Adrenal gland (tissue), 12 donors: ENCODE data around the gene HIVEP1. TPM values are rescaled to one million over a fixed set of nuclear protein-coding genes. Genes with fewer than 3 reads are reported as not detected.
A peak's percentile ranks its signal among the peaks of the same experiment; 100 is the strongest.

Source experiments
- DNase-seq, 7 donors: peaks; one replicate each; pipeline ENCODE4 v3.0.0-alpha.2; 2019 to 2020
- H3K27ac ChIP-seq, 5 donors: fragments of 200-600 bp; sonication (generic) in 4 of 5; 1 replicate in 3 of 5; 2 replicates in 2 of 5; pipeline versions ENCODE4 v1.5.1 to v1.8.0; 2016 to 2020; ENCODE audit warnings: mild to moderate bottlenecking in 1 of 5
- H3K27me3 ChIP-seq: fragments of 200-600 bp; 2 replicates; pipeline ENCODE4 v1.8.0; 2021
- H3K36me3 ChIP-seq, 2 donors: fragments of 200-600 bp; replicated peaks in 1 of 2; 1 replicate in 1 of 2; 2 replicates in 1 of 2; pipeline versions ENCODE4 v1.5.1 to v1.8.0; 2018 to 2022
- H3K4me1 ChIP-seq, 2 donors: fragments of 200-600 bp; replicated peaks in 1 of 2; 1 replicate in 1 of 2; 2 replicates in 1 of 2; pipeline versions ENCODE4 v1.5.1 to v1.8.0; 2018 to 2021
- H3K4me3 ChIP-seq, 4 donors: fragments of 200-600 bp; sonication (generic) in 3 of 4; one replicate each; pipeline ENCODE4 v1.5.1; 2016 to 2018
- H3K9me3 ChIP-seq, 3 donors: fragments of 200-600 bp; sonication (generic) in 1 of 3; replicated peaks in 1 of 3; 1 replicate in 2 of 3; 2 replicates in 1 of 3; pipeline versions ENCODE4 v1.5.1 to v1.8.0; 2016 to 2021
- POLR2A ChIP-seq, 2 donors: fragments of 450-650 bp; IDR thresholded peaks; one replicate each; pipeline ENCODE4 v1.6.1; 2017; ENCODE audit warnings: antibody characterized with exemption in 2 of 2, mild to moderate bottlenecking in 2 of 2, moderate library complexity in 1 of 2
- WGBS, 4 donors: extraction: QIAGEN DNeasy Blood & Tissue Kit in 2 of 4; methylation state at CpG; one replicate each; pipeline versions ENCODE4 v1.1.5 to v1.1.7; 2013 to 2017; 5-methylcytosine and 5-hydroxymethylcytosine counted together
- intact Hi-C, 2 donors: fragments of 100-400 bp; cut with DNase I; formaldehyde crosslinking; loops; one replicate each; pipeline versions ENCODE4 v1.14.1 to v1.15.0; 2022 to 2023
- polyA plus RNA-seq, 3 donors: library from polyadenylated mRNA; stranded (reverse); fragments of 200-250 nt in 2 of 3; fragments of 350-450 nt in 1 of 3; fragmentation: Illumina TruSeq in 1 of 3; extraction: RNeasy Lipid Tissue Mini Kit (QIAGEN cat#74804) in 1 of 3; gene quantifications; one replicate each; pipeline ENCODE4 v1.2.3, GENCODE V29; 2013 to 2014
- total RNA-seq, 9 donors: library from RNA; depleted of rRNA in 4 of 9; stranded (reverse); fragments of >200 nt in 4 of 9; fragments of 120-200 nt in 1 of 9; fragmentation: NEBNext Ultra II Directional in 1 of 9; extraction: Animal tissue kit (Norgen Biotek cat#: 25700) in 1 of 9; gene quantifications; one replicate each; pipeline versions ENCODE4 v1.1.0 to v1.2.4, GENCODE V29; 2013 to 2023
- TF ChIP-seq, protein P1 (sequence below), 6 experiments: fragments of 450-650 bp in 4 of 6; fragments of 200-600 bp in 2 of 6; sonication (generic) in 1 of 6; IDR thresholded peaks; 1 replicate in 5 of 6; 2 replicates in 1 of 6; pipeline versions ENCODE4 v1.5.1 to v1.8.0; 2016 to 2021; ENCODE audit warnings: antibody characterized with exemption in 6 of 6, mild to moderate bottlenecking in 2 of 6, moderate library complexity in 1 of 6
- donor health status: healthy with polysubstance abuse.
- donor health status: Bipolar disorder and iron deficiency.
- donor health status: DM: yes; HTN: yes; CAD: no.
- donor health status: DM: no; HTN: no; CAD: no.
- donor health status: DM: no; HTN: no; CAD: no.
- donor health status: DM: yes; HTN: yes; CAD: no.

The HIVEP1 gene
- total and polyA plus RNA-seq, 12 donors: 3.6 to 22.3 (median 11.9) TPM

DNA sequence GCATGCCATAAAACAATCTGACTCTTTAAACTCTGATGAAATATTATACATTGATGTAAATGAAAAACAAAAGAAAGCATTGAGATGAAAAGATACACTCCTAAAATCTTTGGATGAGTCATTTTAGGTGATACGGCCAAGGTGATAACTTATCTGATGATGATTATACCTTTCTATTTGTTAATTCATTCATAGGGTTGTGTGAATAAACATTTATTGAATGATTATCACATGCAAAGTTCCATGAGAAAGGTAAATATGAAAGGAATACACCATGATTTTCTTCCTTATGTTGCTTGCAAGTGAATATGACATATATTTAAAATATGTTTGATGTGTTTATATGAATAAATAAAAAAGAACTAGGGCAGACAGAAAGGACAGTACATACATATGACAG, 15.4 kb upstream of the HIVEP1 start:
- no peaks in the 10 kb centered on the region for H3K27me3 ChIP-seq
- no peak for TF ChIP-seq POLR2A (IDR thresholded peaks at IDR 0.05)
- TF ChIP-seq, protein P1, sequence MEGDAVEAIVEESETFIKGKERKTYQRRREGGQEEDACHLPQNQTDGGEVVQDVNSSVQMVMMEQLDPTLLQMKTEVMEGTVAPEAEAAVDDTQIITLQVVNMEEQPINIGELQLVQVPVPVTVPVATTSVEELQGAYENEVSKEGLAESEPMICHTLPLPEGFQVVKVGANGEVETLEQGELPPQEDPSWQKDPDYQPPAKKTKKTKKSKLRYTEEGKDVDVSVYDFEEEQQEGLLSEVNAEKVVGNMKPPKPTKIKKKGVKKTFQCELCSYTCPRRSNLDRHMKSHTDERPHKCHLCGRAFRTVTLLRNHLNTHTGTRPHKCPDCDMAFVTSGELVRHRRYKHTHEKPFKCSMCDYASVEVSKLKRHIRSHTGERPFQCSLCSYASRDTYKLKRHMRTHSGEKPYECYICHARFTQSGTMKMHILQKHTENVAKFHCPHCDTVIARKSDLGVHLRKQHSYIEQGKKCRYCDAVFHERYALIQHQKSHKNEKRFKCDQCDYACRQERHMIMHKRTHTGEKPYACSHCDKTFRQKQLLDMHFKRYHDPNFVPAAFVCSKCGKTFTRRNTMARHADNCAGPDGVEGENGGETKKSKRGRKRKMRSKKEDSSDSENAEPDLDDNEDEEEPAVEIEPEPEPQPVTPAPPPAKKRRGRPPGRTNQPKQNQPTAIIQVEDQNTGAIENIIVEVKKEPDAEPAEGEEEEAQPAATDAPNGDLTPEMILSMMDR (IDR thresholded peaks at IDR 0.05): no peak
- H3K4me1 ChIP-seq: peaks cover 7 to 9% of the 10 kb centered on the region in 2 donors
- intact Hi-C loops: no loop called here
- H3K27ac ChIP-seq: no peak overlapping the region
- H3K9me3 ChIP-seq: no peaks in the 10 kb centered on the region
- 57 to 82% (median 64%) methylated on average over 1 of the region's 1 CpG for WGBS, 4 donors
- no peak for DNase-seq
- H3K36me3 ChIP-seq: no peaks in the 10 kb centered on the region
- H3K4me3 ChIP-seq: no peak overlapping the region

- intact Hi-C loops: no loop called here
- Histone ChIP-seq H3K27ac (no peak overlapping the region), H3K9me3 (no peaks in the 10 kb centered on the region), H3K4me1 (peaks cover 7 to 9% of the 10 kb centered on the region in 2 donors), H3K27me3 (no peaks in the 10 kb centered on the region), H3K4me3 (no peak overlapping the region), H3K36me3 (no peaks in the 10 kb centered on the region)
- no peak for DNase-seq
- no peak for TF ChIP-seq POLR2A (IDR thresholded peaks at IDR 0.05)
- TF ChIP-seq, protein P1 (IDR thresholded peaks at IDR 0.05): no peak
- 85 to 89% (median 87%) methylated on average over 5 of the region's 5 CpGs for WGBS, 4 donors
These were observed 12.9 kb upstream of the HIVEP1 start for GRCh38 chr6:11999246-11999645.

DNA sequence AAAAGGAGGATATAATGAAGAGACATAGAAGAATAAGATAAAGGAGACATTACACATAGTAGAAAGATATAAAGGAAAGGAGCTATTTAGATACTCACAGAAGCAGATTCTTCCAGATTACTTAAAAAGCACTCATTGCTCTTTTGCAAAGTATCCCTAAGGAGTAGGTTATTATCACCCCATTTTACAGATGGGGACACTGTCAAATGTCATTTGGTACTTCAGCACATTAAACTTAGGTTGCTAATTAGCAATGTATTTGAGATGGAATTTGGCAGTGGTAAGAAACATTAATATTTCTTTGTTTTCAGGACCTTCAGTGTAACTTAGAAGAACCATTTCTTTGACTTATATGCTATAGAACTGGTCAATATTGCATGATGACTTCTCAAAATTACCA, 11.9 kb upstream of the HIVEP1 start:
- intact Hi-C loops: no loop called here
- TF ChIP-seq, protein P1 (IDR thresholded peaks at IDR 0.05): no peak
- TF ChIP-seq POLR2A (IDR thresholded peaks at IDR 0.05): no peak
- Histone ChIP-seq H3K27me3 (no peaks in the 10 kb centered on the region), H3K4me3 (no peak overlapping the region), H3K36me3 (no peaks in the 10 kb centered on the region), H3K9me3 (no peaks in the 10 kb centered on the region), H3K4me1 (peaks cover 7 to 9% of the 10 kb centered on the region in 2 donors), H3K27ac (no peak overlapping the region)
- no peak for DNase-seq

- H3K27ac ChIP-seq: no peak overlapping the region
- no peaks in the 10 kb centered on the region for H3K9me3 ChIP-seq
- peak in 2 of 7 donors; percentile 33 to 37 for DNase-seq
- intact Hi-C loops: no loop called here
- H3K4me3 ChIP-seq: no peak overlapping the region
- TF ChIP-seq, protein P1 (IDR thresholded peaks at IDR 0.05): no peak
- no peak for TF ChIP-seq POLR2A (IDR thresholded peaks at IDR 0.05)
- WGBS, 4 donors: 39 to 55% (median 46%) methylated on average over 4 of the region's 4 CpGs
- H3K4me1 ChIP-seq: peaks cover 7 to 9% of the 10 kb centered on the region in 2 donors
- no peaks in the 10 kb centered on the region for H3K36me3 ChIP-seq
- no peaks in the 10 kb centered on the region for H3K27me3 ChIP-seq
These were observed 11.0 kb upstream of the HIVEP1 start for GRCh38 chr6:12001004-12001705.
